PC-9 (cell line): ENCODE results near the gene GANC. TPM values are rescaled to one million over a fixed set of nuclear protein-coding genes. Genes with fewer than 3 reads are reported as not detected.

Experiments
- BruUV-seq: library from RNA; stranded (reverse); fragments of 400-500 nt; replicated peaks from 2 replicates; lab custom pipeline; 2021; lab: Mats Ljungman, UMichigan
- CTCF ChIA-PET: fragments of 300-600 bp; sonication (Branson Sonifier 250); formaldehyde crosslinking; loops from one replicate; lab custom pipeline; 2022; ENCODE audit warnings: antibody characterized with exemption; lab: Charles Lee
- POLR2A ChIA-PET: fragments of 300-600 bp; sonication (Branson Sonifier 250); formaldehyde crosslinking; loops from one replicate; lab custom pipeline; 2022; ENCODE audit warnings: antibody characterized with exemption; ENCODE audit not compliant: unreplicated experiment; lab: Charles Lee
- DNase-seq, 2 experiments: peaks; one replicate each; pipeline versions ENCODE4 v3.0.0 to v3.0.0-alpha.2; 2015 to 2022; ENCODE audit warnings: mixed read lengths in 1 of 2
- H2AFZ ChIP-seq: fragments of 200-600 bp; sonication (generic); 2 replicates; pipeline ENCODE4 v1.8.1; 2017; ENCODE audit warnings: antibody characterized with exemption
- H3F3A ChIP-seq: fragments of 200-600 bp; sonication (generic); 2 replicates; pipeline ENCODE4 v1.8.1; 2017; ENCODE audit warnings: antibody characterized with exemption, mild to moderate bottlenecking, low read depth; ENCODE audit not compliant: insufficient read depth
- H3K27ac ChIP-seq: fragments of 200-600 bp; sonication (generic); 2 replicates; pipeline ENCODE4 v1.6.1; 2016; ENCODE audit warnings: mixed run types
- H3K27me3 ChIP-seq: fragments of 200-600 bp; sonication (generic); 2 replicates; pipeline ENCODE4 v1.6.1; 2016; ENCODE audit warnings: low read depth, mixed run types; ENCODE audit not compliant: insufficient read depth
- H3K36me3 ChIP-seq: fragments of 200-600 bp; sonication (generic); 2 replicates; pipeline ENCODE4 v1.6.1; 2016; ENCODE audit warnings: low read depth, mixed run types
- H3K4me1 ChIP-seq: fragments of 200-600 bp; sonication (generic); replicated peaks from 2 replicates; pipeline ENCODE4 v1.6.1; 2016; ENCODE audit warnings: mixed run types; ENCODE audit not compliant: insufficient read depth
- H3K4me2 ChIP-seq: fragments of 200-600 bp; sonication (generic); 2 replicates; pipeline ENCODE4 v1.6.1; 2017; ENCODE audit warnings: mixed run types
- H3K4me3 ChIP-seq: fragments of 200-600 bp; sonication (generic); 2 replicates; pipeline ENCODE4 v1.6.1; 2016; ENCODE audit warnings: mixed run types
- H3K79me2 ChIP-seq: fragments of 200-600 bp; sonication (generic); 2 replicates; pipeline ENCODE4 v1.6.1; 2017; ENCODE audit warnings: low read depth, mixed run types
- H3K9me2 ChIP-seq: fragments of 200-600 bp; sonication (generic); 2 replicates; pipeline ENCODE4 v1.8.1; 2017; ENCODE audit warnings: mild to moderate bottlenecking; ENCODE audit not compliant: insufficient read depth
- H3K9me3 ChIP-seq: fragments of 200-600 bp; sonication (generic); 2 replicates; pipeline ENCODE4 v1.8.1; 2016; ENCODE audit warnings: low read depth; ENCODE audit not compliant: insufficient read depth
- H4K20me1 ChIP-seq: fragments of 200-600 bp; sonication (generic); 2 replicates; pipeline ENCODE4 v1.8.1; 2017; ENCODE audit not compliant: insufficient read depth
- EZH2 ChIP-seq: fragments of 200-600 bp; sonication (generic); IDR thresholded peaks from 2 replicates; pipeline ENCODE4 v1.8.0; 2017; ENCODE audit warnings: antibody characterized with exemption, low read depth
- intact Hi-C: fragments of 100-400 bp; cut with micrococcal nuclease; formaldehyde crosslinking; loops from one replicate; pipeline ENCODE4 v1.10.0; 2022; ENCODE audit not compliant: unreplicated experiment
- total RNA-seq: library from RNA; stranded (reverse); gene quantifications from 2 replicates; pipeline ENCODE4 v1.2.3, GENCODE V29; 2021
- TF ChIP-seq, protein P1 (sequence below): fragments of 200-600 bp; sonication (generic); conservative IDR thresholded peaks from 2 replicates; pipeline ENCODE4 v1.6.1; 2017; ENCODE audit warnings: mixed run types, antibody characterized with exemption, mild to moderate bottlenecking, moderate library complexity

The GANC gene
- total RNA-seq, 1 experiment from 2014 or later: 16.3 TPM

DNA sequence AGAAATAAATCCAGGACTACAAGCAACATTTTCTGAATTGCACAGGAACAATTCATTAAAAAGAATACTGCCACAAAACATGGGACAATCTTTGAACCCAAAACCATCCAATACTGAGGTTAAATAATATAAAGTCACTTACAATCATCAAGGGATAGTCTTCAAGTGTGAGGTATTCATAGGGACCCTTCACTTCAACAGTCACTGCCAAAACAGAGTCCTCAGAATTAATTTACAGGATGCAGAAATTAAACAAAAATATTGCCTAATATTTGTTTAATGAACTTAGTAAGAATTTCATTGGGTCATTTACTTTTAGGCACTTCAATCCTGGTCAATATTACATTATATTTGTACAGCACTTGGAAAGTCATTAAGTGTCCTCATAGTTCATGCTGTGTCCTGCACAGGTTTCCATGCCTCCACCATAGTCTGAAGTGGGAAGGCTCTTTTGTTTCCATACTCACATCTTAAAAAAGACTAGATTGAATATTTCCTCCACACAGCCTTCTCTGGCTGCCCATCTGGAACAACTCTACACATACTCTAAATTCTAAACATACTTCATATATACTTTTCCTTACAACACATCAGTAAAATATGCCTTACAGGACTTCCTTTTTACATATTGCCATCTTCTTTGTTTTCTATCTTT is 33.3 kb upstream of the GANC start:
- no peak for TF ChIP-seq EZH2
- TF ChIP-seq, protein P1, sequence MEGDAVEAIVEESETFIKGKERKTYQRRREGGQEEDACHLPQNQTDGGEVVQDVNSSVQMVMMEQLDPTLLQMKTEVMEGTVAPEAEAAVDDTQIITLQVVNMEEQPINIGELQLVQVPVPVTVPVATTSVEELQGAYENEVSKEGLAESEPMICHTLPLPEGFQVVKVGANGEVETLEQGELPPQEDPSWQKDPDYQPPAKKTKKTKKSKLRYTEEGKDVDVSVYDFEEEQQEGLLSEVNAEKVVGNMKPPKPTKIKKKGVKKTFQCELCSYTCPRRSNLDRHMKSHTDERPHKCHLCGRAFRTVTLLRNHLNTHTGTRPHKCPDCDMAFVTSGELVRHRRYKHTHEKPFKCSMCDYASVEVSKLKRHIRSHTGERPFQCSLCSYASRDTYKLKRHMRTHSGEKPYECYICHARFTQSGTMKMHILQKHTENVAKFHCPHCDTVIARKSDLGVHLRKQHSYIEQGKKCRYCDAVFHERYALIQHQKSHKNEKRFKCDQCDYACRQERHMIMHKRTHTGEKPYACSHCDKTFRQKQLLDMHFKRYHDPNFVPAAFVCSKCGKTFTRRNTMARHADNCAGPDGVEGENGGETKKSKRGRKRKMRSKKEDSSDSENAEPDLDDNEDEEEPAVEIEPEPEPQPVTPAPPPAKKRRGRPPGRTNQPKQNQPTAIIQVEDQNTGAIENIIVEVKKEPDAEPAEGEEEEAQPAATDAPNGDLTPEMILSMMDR: no peak
- Histone ChIP-seq H3K79me2 (no peaks in the 10 kb centered on the region), H3K9me3 (no peaks in the 10 kb centered on the region), H3K4me3 (no peak overlapping the region), H2AFZ (no peak overlapping the region), H3F3A (no peaks in the 10 kb centered on the region), H4K20me1 (no peaks in the 10 kb centered on the region), H3K4me1 (no peaks in the 10 kb centered on the region), H3K27ac (no peak overlapping the region), H3K9me2 (no peaks in the 10 kb centered on the region), H3K4me2 (no peak overlapping the region), H3K27me3 (no peaks in the 10 kb centered on the region), H3K36me3 (0 out of 2 replicates have a peak, but pooled peaks cover 5% of the 10 kb centered on the region)
- ChIA-PET POLR2A (no interaction called here), CTCF (no interaction called here)
- no TSS peak for BruUV-seq
- no peak for DNase-seq
- intact Hi-C loops: no loop called here

DNA sequence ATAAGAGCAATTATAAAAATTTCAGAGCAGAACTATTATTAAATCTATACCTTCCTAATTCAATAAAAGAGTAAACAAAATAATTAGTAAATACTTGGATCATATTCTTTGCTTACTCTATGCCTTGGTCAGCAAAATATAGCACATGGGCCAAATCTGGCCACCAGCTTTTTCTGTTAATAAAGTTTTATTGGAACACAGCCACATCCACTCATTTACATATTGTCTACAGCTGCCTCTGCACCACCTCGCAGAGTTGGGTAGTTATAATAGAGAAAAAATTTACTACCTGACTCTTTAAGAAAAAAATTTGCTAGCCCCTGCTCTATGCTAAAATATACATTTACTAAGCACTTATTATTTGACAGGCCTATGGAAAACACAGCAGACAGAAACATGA is 32.2 kb upstream of the GANC start:
- Histone ChIP-seq H3K79me2 (no peaks in the 10 kb centered on the region), H4K20me1 (no peaks in the 10 kb centered on the region), H3K9me3 (no peaks in the 10 kb centered on the region), H3K4me1 (no peaks in the 10 kb centered on the region), H3F3A (no peaks in the 10 kb centered on the region), H3K27ac (no peak overlapping the region), H2AFZ (no peak overlapping the region), H3K36me3 (0 out of 2 replicates have a peak, but pooled peaks cover 5% of the 10 kb centered on the region), H3K27me3 (no peaks in the 10 kb centered on the region), H3K4me2 (no peak overlapping the region), H3K9me2 (no peaks in the 10 kb centered on the region), H3K4me3 (no peak overlapping the region)
- DNase-seq: no peak
- ChIA-PET CTCF (no interaction called here), POLR2A (interaction anchor here (0.6 kb wide), 1 partner anchor 77 kb away, joined by 3 read pairs; no protein-coding TSS in a partner anchor)
- no TSS peak for BruUV-seq
- TF ChIP-seq, protein P1: no peak
- no peak for TF ChIP-seq EZH2
- intact Hi-C loops: no loop called here

DNA sequence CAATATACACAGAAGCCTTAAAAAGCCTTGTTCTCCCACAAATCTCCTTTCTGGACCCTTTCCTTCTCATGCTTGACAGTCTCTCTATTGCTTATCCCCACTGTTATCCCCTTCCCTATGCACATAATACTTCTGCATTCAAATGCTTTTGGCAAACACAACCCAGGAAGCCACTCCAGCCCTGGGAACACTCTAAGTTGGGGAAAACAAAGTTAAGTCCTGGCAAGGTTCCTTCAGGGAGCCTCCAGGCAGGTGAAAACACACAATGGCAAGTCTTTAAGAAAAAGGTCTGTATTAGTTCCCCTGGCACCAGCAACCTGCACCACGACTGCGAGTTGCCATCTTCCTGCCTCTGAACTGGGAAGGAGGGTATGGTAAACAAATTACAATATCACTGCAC is 19.7 kb upstream of the GANC start:
- POLR2A ChIA-PET: interaction anchor here (0.6 kb wide), 1 partner anchor 52 kb away, joined by 3 read pairs; no protein-coding TSS in a partner anchor
- CTCF ChIA-PET: no interaction called here

More for the DNA sequence above, 19.7 kb upstream of the GANC start:
- Histone ChIP-seq H3K4me1 (no peaks in the 10 kb centered on the region), H3K4me2 (no peak overlapping the region), H3K79me2 (no peaks in the 10 kb centered on the region), H3K4me3 (no peak overlapping the region), H3K36me3 (no peaks in the 10 kb centered on the region), H4K20me1 (no peaks in the 10 kb centered on the region), H3K9me3 (no peaks in the 10 kb centered on the region), H3K27me3 (no peaks in the 10 kb centered on the region), H3F3A (no peaks in the 10 kb centered on the region), H3K27ac (no peak overlapping the region), H3K9me2 (no peaks in the 10 kb centered on the region), H2AFZ (no peak overlapping the region)
- no TSS peak for BruUV-seq
- DNase-seq: no peak
- TF ChIP-seq, protein P1: no peak
- no peak for TF ChIP-seq EZH2
- intact Hi-C loops: no loop called here
